PC-3 (cell line): ENCODE measurements around the gene KRT33A. TPM values are rescaled to one million over a fixed set of nuclear protein-coding genes. Genes with fewer than 3 reads are reported as not detected.

Experiments
- ATAC-seq: fragments of 200-7000 bp; cut with Tn5 transposase; 2 replicates; pipeline ENCODE4 v1.9.1; 2020; ENCODE audit warnings: mild to moderate bottlenecking, moderate library complexity
- BruUV-seq: library from RNA; stranded (reverse); fragments of 400-500 nt; replicated peaks from 2 replicates; lab custom pipeline; 2021; lab: Mats Ljungman, UMichigan
- CTCF ChIA-PET: fragments of 300-600 bp; sonication (Branson Sonifier 250); formaldehyde crosslinking; loops from one replicate; lab custom pipeline; 2022; ENCODE audit warnings: antibody characterized with exemption; lab: Charles Lee
- POLR2A ChIA-PET: fragments of 300-600 bp; sonication (Branson Sonifier 250); formaldehyde crosslinking; loops from one replicate; lab custom pipeline; 2022; ENCODE audit warnings: antibody characterized with exemption; ENCODE audit not compliant: unreplicated experiment; lab: Charles Lee
- DNase-seq: peaks from one replicate; pipeline ENCODE4 v3.0.0-alpha.2; 2015
- H2AFZ ChIP-seq: fragments of 300-600 bp; sonication (generic); 2 replicates; pipeline ENCODE4 v1.6.0; 2016; ENCODE audit warnings: antibody characterized with exemption, low read length
- H3F3A ChIP-seq: fragments of 300-600 bp; sonication (generic); one replicate; pipeline ENCODE4 v1.6.0; 2017; ENCODE audit warnings: antibody characterized with exemption, low read length, control low read depth, mild to moderate bottlenecking; ENCODE audit not compliant: unreplicated experiment
- H3K27ac ChIP-seq: fragments of 300-600 bp; sonication (generic); 2 replicates; pipeline ENCODE4 v1.5.1; 2016; ENCODE audit warnings: mild to moderate bottlenecking, low read length
- H3K27me3 ChIP-seq: fragments of 300-600 bp; sonication (generic); 2 replicates; pipeline ENCODE4 v1.6.1; 2016; ENCODE audit warnings: low read length, mixed read lengths
- H3K36me3 ChIP-seq: fragments of 300-600 bp; sonication (generic); 2 replicates; pipeline ENCODE4 v1.6.1; 2016; ENCODE audit warnings: low read depth, mixed run types, low read length, mixed read lengths
- H3K4me1 ChIP-seq: fragments of 300-600 bp; sonication (generic); 2 replicates; pipeline ENCODE4 v1.5.1; 2016; ENCODE audit warnings: low read length; ENCODE audit not compliant: insufficient read depth
- H3K4me2 ChIP-seq: fragments of 300-600 bp; sonication (generic); 2 replicates; pipeline ENCODE4 v1.6.0; 2016; ENCODE audit warnings: low read length
- H3K4me3 ChIP-seq: fragments of 300-600 bp; sonication (generic); 2 replicates; pipeline ENCODE4 v1.5.1; 2016; ENCODE audit warnings: mild to moderate bottlenecking, low read length, mixed read lengths
- H3K79me2 ChIP-seq: fragments of 300-600 bp; sonication (generic); 2 replicates; pipeline ENCODE4 v1.6.1; 2017; ENCODE audit warnings: low read length, mixed read lengths
- H3K9ac ChIP-seq: fragments of 300-600 bp; sonication (generic); 2 replicates; pipeline ENCODE4 v1.6.0; 2016; ENCODE audit warnings: mild to moderate bottlenecking, low read length
- H3K9me2 ChIP-seq: fragments of 300-600 bp; sonication (generic); replicated peaks from 2 replicates; pipeline ENCODE4 v1.6.1; 2016; ENCODE audit warnings: mixed run types, low read length, mixed read lengths
- H3K9me3 ChIP-seq: fragments of 300-600 bp; sonication (generic); 2 replicates; pipeline ENCODE4 v1.6.1; 2016; ENCODE audit warnings: low read length, mixed read lengths
- H4K20me1 ChIP-seq: fragments of 300-600 bp; sonication (generic); 2 replicates; pipeline ENCODE4 v1.6.1; 2016; ENCODE audit warnings: low read length, mixed read lengths
- EZH2 ChIP-seq: fragments of 300-600 bp; sonication (generic); IDR thresholded peaks from one replicate; pipeline ENCODE4 v1.6.1; 2017; ENCODE audit warnings: antibody characterized with exemption, mild to moderate bottlenecking, low read length; ENCODE audit not compliant: unreplicated experiment
- EZH2phosphoT487 ChIP-seq: fragments of 300-600 bp; sonication (generic); IDR thresholded peaks from 2 replicates; pipeline ENCODE4 v1.6.1; 2018; ENCODE audit warnings: mild to moderate bottlenecking, antibody characterized with exemption, low read length, borderline replicate concordance
- intact Hi-C: fragments of 100-400 bp; cut with micrococcal nuclease; formaldehyde crosslinking; loops from 2 replicates; pipeline ENCODE4 v1.9.0; 2023
- total RNA-seq: library from RNA; depleted of rRNA; stranded (reverse); fragments of >200 nt; gene quantifications from 2 replicates; pipeline ENCODE4 v1.2.3, GENCODE V29; 2014
- TF ChIP-seq, protein P1 (sequence below): fragments of 300-600 bp; sonication (generic); conservative IDR thresholded peaks from 2 replicates; pipeline ENCODE4 v1.5.1; 2017; ENCODE audit warnings: antibody characterized with exemption, low read depth, mild to moderate bottlenecking, low read length

Gene KRT33A
- total RNA-seq, 1 experiment from 2014 or later: not detected

GRCh38 chr17:41352597-41353366, 2.2 kb upstream of the KRT33A start:
- no peaks in the 10 kb centered on the region for H3K9me2 ChIP-seq
- CTCF ChIA-PET: no interaction called here
- POLR2A ChIA-PET: no interaction called here
- no peaks in the 10 kb centered on the region for H3K9me3 ChIP-seq
- H3K4me1 ChIP-seq: no peaks in the 10 kb centered on the region
- no peak overlapping the region for H3K4me3 ChIP-seq
- ATAC-seq (peak; percentile 64), DNase-seq (no peak)
- H3K9ac ChIP-seq: no peak overlapping the region
- BruUV-seq: no TSS peak
- H2AFZ ChIP-seq: no peak overlapping the region
- H3K36me3 ChIP-seq: no peaks in the 10 kb centered on the region
- H3F3A ChIP-seq: no peaks in the 10 kb centered on the region
- no peaks in the 10 kb centered on the region for H4K20me1 ChIP-seq
- no peak overlapping the region for H3K4me2 ChIP-seq
- H3K79me2 ChIP-seq: no peaks in the 10 kb centered on the region
- no peaks in the 10 kb centered on the region for H3K27me3 ChIP-seq
- intact Hi-C loops: no loop called here
- TF ChIP-seq EZH2 (no peak), EZH2phosphoT487 (no peak)
- TF ChIP-seq, protein P1, sequence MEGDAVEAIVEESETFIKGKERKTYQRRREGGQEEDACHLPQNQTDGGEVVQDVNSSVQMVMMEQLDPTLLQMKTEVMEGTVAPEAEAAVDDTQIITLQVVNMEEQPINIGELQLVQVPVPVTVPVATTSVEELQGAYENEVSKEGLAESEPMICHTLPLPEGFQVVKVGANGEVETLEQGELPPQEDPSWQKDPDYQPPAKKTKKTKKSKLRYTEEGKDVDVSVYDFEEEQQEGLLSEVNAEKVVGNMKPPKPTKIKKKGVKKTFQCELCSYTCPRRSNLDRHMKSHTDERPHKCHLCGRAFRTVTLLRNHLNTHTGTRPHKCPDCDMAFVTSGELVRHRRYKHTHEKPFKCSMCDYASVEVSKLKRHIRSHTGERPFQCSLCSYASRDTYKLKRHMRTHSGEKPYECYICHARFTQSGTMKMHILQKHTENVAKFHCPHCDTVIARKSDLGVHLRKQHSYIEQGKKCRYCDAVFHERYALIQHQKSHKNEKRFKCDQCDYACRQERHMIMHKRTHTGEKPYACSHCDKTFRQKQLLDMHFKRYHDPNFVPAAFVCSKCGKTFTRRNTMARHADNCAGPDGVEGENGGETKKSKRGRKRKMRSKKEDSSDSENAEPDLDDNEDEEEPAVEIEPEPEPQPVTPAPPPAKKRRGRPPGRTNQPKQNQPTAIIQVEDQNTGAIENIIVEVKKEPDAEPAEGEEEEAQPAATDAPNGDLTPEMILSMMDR: no peak
- no peak overlapping the region for H3K27ac ChIP-seq

DNA sequence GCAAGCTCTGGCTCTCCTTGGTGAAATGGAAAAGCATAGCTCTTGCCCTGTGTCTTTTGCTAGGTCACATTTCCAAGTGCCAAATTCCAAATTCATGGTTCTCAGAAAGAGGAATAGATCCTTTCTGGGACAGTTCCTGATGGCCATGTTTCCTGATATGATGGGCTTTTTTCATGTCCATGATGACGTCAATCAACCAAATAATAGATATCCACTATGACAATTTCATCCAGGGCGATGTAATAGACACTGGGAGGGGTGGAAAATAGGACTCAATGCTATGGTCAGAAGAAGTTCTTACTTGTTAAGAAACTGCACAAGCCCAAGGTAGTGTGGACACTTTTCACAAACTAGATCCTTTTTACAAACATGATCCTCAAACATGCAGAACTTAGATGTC, 549 bp upstream of the KRT33A start:
- no peaks in the 10 kb centered on the region for H3K9me2 ChIP-seq
- no peaks in the 10 kb centered on the region for H3F3A ChIP-seq
- no peak for ATAC-seq
- H3K4me2 ChIP-seq: no peak overlapping the region
- no peak overlapping the region for H3K4me3 ChIP-seq
- H3K4me1 ChIP-seq: no peaks in the 10 kb centered on the region
- no peak overlapping the region for H3K9ac ChIP-seq
- H3K36me3 ChIP-seq: no peaks in the 10 kb centered on the region
- H2AFZ ChIP-seq: no peak overlapping the region
- POLR2A ChIA-PET: interaction anchor here (0.6 kb wide), 1 partner anchor 18 kb away, joined by 3 read pairs; the partner anchor contains the start of gene KRT33B
- no peak for DNase-seq
- CTCF ChIA-PET: no interaction called here
- H3K27ac ChIP-seq: no peak overlapping the region
- no peaks in the 10 kb centered on the region for H3K9me3 ChIP-seq
- no TSS peak for BruUV-seq
- TF ChIP-seq EZH2phosphoT487: no peak
- TF ChIP-seq, protein P1: no peak
- no peak for TF ChIP-seq EZH2
- H3K79me2 ChIP-seq: no peaks in the 10 kb centered on the region
- no peaks in the 10 kb centered on the region for H3K27me3 ChIP-seq
- no peaks in the 10 kb centered on the region for H4K20me1 ChIP-seq
- intact Hi-C loops: no loop called here
